SH-SY5Y (cell line): ENCODE results near the gene RABGEF1.

Experiments used
- GATA2 ChIP-seq: IDR thresholded peaks from 2 replicates; pipeline ENCODE4 v1.6.1; 2011; ENCODE audit warnings: mild to moderate bottlenecking, low read depth, low read length
- GATA3 ChIP-seq: IDR thresholded peaks from 2 replicates; pipeline ENCODE4 v1.6.1; 2011; ENCODE audit warnings: low read depth, mild to moderate bottlenecking, low read length, moderate library complexity

DNA sequence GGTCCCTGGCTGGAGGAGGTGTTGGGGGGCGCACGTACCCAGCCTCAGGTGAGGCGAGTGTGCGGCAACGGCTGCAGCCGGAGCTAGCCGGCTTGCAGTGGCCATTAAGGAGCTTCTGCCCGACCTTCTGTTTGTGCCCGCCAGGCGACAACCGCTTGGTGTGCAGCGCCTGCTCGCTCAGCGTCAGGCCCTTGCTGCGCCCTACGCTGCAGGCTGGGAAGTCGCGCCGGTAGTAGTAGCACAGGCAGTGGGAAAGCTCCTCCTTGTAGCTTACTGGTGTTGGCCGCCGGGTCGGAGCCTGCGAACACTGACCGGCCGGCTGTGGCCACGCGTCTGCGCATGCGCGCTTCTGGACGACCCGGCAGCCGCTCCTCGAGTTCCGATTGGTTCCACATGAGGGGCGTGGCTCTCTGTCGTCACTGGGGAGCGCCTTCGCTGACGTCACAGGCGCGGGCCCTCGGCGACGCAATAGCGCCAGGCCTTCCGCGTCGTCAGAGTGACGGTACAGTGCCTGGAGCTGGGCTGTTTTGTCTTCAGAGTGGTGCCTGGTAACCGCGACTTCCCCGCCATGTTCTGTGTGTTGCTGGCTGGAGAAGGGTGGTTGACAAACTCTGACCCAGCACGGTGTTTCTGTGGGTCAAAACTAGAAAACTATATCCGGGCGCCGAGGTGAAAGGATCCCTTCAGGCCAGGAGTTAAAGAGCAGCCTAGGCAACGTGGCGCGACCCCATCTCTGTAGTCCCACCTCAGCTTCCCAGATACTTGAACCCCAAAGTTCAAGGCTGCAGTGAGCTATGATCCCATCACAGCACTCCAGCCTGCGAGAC is 104.2 kb downstream of the RABGEF1 start:
- TF ChIP-seq GATA2 (no peak), GATA3 (no peak)
